GM12878 (cell line): ENCODE measurements around the gene CALD1. TPM values are rescaled to one million over a fixed set of nuclear protein-coding genes. Genes with fewer than 3 reads are reported as not detected.

Experiments
- BACH1 ChIP-seq: fragments of 450-650 bp; IDR thresholded peaks from 2 replicates; pipeline ENCODE4 v1.6.1; 2017; ENCODE audit warnings: mild to moderate bottlenecking, borderline replicate concordance
- ELK1 ChIP-seq: IDR thresholded peaks from 2 replicates; pipeline ENCODE4 v1.6.1; 2012; ENCODE audit warnings: low read depth, low read length, improper control_type of control experiment
- ESRRA ChIP-seq: IDR thresholded peaks from 2 replicates; pipeline ENCODE4 v1.6.1; 2012; ENCODE audit warnings: mild to moderate bottlenecking, low read length, improper control_type of control experiment
- HCFC1 ChIP-seq: fragments of 150-350 bp; IDR thresholded peaks from 2 replicates; pipeline ENCODE4 v1.6.1; 2014; ENCODE audit warnings: low read length
- MEF2B ChIP-seq: fragments of 450-650 bp; IDR thresholded peaks from 2 replicates; pipeline ENCODE4 v1.6.1; 2018; ENCODE audit warnings: mild to moderate bottlenecking, moderate library complexity; ENCODE audit not compliant: partially characterized antibody, poor library complexity, severe bottlenecking
- MLLT1 ChIP-seq: fragments of 450-650 bp; IDR thresholded peaks from 2 replicates; pipeline ENCODE4 v1.6.1; 2016; ENCODE audit warnings: mild to moderate bottlenecking
- NR2C2 ChIP-seq: IDR thresholded peaks from 2 replicates; pipeline ENCODE4 v1.6.1; 2011; ENCODE audit warnings: borderline replicate concordance, low read depth; ENCODE audit not compliant: control insufficient read depth, insufficient read length
- PAX5 ChIP-seq: IDR thresholded peaks from 2 replicates; pipeline ENCODE4 v1.6.1; 2011; ENCODE audit warnings: low read depth, low read length, borderline replicate concordance
- SMAD1 ChIP-seq: fragments of 450-650 bp; IDR thresholded peaks from 2 replicates; pipeline ENCODE4 v1.6.1; 2018; ENCODE audit warnings: mild to moderate bottlenecking, low read depth; ENCODE audit not compliant: partially characterized antibody
- SREBF2 ChIP-seq: IDR thresholded peaks from 2 replicates; pipeline ENCODE4 v1.6.1; 2012; ENCODE audit warnings: mild to moderate bottlenecking, low read length
- ZNF384 ChIP-seq: IDR thresholded peaks from 2 replicates; pipeline ENCODE4 v1.6.1; 2012; ENCODE audit warnings: low read depth, mild to moderate bottlenecking, low read length, improper control_type of control experiment, borderline replicate concordance
- polyA plus RNA-seq, 11 experiments: library from polyadenylated mRNA; depleted of rRNA in 4 of 11; unstranded in 6 of 11; stranded (reverse) in 5 of 11; fragments of >200 nt; fragmentation: Nextera tagmentation in 4 of 11; fragmentation: Illumina TruSeq in 1 of 11; extraction: Ambion mirVana in 4 of 11; extraction: Trizol in 1 of 11; gene quantifications; 1 replicate in 1 of 11; 2 replicates in 10 of 11; pipeline versions ENCODE4 v1.2.1 to v1.2.3, GENCODE V29; 2011 to 2016; ENCODE audit warnings: inconsistent platforms in 2 of 11, missing spikeins in 2 of 11, low read depth in 1 of 11
- total RNA-seq, 4 experiments: library from RNA; depleted of rRNA in 3 of 4; stranded (reverse); fragments of >200 nt in 3 of 4; fragmentation: Illumina TruSeq in 1 of 4; extraction: Trizol in 1 of 4; gene quantifications; 2 replicates each; pipeline versions ENCODE4 v1.2.1 to v1.2.3, GENCODE V29; 2013 to 2021
- TF ChIP-seq, protein P1 (sequence below): IDR thresholded peaks from 2 replicates; pipeline ENCODE4 v1.6.1; 2011; ENCODE audit warnings: low read depth, low read length, improper control_type of control experiment, borderline replicate concordance
- TF ChIP-seq, protein P2 (sequence below): IDR thresholded peaks from 2 replicates; pipeline ENCODE4 v1.6.1; 2011; ENCODE audit warnings: mild to moderate bottlenecking, low read depth, low read length, moderate library complexity; ENCODE audit not compliant: insufficient replicate concordance
- TF ChIP-seq, protein P3 (sequence below): fragments of 450-650 bp; IDR thresholded peaks from 2 replicates; pipeline ENCODE4 v1.6.1; 2017; ENCODE audit warnings: mild to moderate bottlenecking, moderate library complexity
- TF ChIP-seq, protein P4 (sequence below), 3 experiments: IDR thresholded peaks in 2 of 3; conservative IDR thresholded peaks in 1 of 3; 2 replicates each; pipeline ENCODE4 v1.5.1; 2011; ENCODE audit warnings: low read depth in 3 of 3, low read length in 3 of 3, mild to moderate bottlenecking in 3 of 3, control low read depth in 2 of 3, moderate library complexity in 2 of 3, inconsistent platforms in 1 of 3, mixed read lengths in 1 of 3; ENCODE audit not compliant: control insufficient read depth in 2 of 3, insufficient read depth in 1 of 3; ENCODE audit errors: extremely low read depth in 1 of 3

The CALD1 gene
- total and polyA plus RNA-seq, 10 of the 15 experiments (the other 5 are each of a cell fraction or from before 2014, with no cell fraction given), result 0.03 to 1.3 (median 0.22) TPM

DNA sequence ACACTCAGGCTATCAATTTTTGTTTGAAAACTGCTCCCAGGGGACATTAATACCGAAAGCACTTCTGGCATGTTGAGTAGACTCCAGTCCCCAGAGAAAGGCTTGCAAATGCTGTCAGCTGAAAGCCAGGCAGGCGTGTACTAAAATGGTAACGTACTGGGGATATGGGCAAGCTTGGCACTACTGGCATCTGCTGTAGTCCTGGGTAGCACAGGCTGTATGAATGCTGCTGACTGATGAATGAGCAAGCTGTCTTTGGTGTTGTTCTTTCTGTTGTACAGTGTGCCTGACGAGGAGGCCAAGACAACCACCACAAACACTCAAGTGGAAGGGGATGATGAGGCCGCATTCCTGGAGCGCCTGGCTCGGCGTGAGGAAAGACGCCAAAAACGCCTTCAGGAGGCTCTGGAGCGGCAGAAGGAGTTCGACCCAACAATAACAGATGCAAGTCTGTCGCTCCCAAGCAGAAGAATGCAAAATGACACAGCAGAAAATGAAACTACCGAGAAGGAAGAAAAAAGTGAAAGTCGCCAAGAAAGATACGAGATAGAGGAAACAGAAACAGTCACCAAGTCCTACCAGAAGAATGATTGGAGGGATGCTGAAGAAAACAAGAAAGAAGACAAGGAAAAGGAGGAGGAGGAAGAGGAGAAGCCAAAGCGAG, 153.4 kb downstream of the CALD1 start (continued):
- TF ChIP-seq SMAD1 (peak; percentile 33), MLLT1 (0 out of 2 replicates have a peak, but pooled peaks have one; percentile 21), ESRRA (no peak), SREBF2 (no peak), MEF2B (peak; percentile 79), ELK1 (no peak), NR2C2 (no peak), ZNF384 (no peak), PAX5 (no peak), BACH1 (no peak), HCFC1 (no peak)
- TF ChIP-seq, protein P1, sequence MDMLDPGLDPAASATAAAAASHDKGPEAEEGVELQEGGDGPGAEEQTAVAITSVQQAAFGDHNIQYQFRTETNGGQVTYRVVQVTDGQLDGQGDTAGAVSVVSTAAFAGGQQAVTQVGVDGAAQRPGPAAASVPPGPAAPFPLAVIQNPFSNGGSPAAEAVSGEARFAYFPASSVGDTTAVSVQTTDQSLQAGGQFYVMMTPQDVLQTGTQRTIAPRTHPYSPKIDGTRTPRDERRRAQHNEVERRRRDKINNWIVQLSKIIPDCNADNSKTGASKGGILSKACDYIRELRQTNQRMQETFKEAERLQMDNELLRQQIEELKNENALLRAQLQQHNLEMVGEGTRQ, result no peak
- TF ChIP-seq, protein P2, sequence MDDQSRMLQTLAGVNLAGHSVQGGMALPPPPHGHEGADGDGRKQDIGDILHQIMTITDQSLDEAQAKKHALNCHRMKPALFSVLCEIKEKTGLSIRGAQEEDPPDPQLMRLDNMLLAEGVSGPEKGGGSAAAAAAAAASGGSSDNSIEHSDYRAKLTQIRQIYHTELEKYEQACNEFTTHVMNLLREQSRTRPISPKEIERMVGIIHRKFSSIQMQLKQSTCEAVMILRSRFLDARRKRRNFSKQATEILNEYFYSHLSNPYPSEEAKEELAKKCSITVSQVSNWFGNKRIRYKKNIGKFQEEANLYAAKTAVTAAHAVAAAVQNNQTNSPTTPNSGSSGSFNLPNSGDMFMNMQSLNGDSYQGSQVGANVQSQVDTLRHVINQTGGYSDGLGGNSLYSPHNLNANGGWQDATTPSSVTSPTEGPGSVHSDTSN, result no peak
- TF ChIP-seq, protein P3, sequence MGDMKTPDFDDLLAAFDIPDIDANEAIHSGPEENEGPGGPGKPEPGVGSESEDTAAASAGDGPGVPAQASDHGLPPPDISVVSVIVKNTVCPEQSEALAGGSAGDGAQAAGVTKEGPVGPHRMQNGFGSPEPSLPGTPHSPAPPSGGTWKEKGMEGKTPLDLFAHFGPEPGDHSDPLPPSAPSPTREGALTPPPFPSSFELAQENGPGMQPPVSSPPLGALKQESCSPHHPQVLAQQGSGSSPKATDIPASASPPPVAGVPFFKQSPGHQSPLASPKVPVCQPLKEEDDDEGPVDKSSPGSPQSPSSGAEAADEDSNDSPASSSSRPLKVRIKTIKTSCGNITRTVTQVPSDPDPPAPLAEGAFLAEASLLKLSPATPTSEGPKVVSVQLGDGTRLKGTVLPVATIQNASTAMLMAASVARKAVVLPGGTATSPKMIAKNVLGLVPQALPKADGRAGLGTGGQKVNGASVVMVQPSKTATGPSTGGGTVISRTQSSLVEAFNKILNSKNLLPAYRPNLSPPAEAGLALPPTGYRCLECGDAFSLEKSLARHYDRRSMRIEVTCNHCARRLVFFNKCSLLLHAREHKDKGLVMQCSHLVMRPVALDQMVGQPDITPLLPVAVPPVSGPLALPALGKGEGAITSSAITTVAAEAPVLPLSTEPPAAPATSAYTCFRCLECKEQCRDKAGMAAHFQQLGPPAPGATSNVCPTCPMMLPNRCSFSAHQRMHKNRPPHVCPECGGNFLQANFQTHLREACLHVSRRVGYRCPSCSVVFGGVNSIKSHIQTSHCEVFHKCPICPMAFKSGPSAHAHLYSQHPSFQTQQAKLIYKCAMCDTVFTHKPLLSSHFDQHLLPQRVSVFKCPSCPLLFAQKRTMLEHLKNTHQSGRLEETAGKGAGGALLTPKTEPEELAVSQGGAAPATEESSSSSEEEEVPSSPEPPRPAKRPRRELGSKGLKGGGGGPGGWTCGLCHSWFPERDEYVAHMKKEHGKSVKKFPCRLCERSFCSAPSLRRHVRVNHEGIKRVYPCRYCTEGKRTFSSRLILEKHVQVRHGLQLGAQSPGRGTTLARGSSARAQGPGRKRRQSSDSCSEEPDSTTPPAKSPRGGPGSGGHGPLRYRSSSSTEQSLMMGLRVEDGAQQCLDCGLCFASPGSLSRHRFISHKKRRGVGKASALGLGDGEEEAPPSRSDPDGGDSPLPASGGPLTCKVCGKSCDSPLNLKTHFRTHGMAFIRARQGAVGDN, result no peak
- TF ChIP-seq, protein P4, sequence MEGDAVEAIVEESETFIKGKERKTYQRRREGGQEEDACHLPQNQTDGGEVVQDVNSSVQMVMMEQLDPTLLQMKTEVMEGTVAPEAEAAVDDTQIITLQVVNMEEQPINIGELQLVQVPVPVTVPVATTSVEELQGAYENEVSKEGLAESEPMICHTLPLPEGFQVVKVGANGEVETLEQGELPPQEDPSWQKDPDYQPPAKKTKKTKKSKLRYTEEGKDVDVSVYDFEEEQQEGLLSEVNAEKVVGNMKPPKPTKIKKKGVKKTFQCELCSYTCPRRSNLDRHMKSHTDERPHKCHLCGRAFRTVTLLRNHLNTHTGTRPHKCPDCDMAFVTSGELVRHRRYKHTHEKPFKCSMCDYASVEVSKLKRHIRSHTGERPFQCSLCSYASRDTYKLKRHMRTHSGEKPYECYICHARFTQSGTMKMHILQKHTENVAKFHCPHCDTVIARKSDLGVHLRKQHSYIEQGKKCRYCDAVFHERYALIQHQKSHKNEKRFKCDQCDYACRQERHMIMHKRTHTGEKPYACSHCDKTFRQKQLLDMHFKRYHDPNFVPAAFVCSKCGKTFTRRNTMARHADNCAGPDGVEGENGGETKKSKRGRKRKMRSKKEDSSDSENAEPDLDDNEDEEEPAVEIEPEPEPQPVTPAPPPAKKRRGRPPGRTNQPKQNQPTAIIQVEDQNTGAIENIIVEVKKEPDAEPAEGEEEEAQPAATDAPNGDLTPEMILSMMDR (IDR thresholded peaks at IDR 0.05 in 2 of 3, conservative IDR thresholded peaks at IDR 0.05 in 1 of 3; ENCODE audit: control insufficient read depth in 2 of 3, extremely low read depth in 1 of 3, insufficient read depth in 1 of 3, low read depth in 3 of 3, low read length in 3 of 3), result no peak
